Transverse colon (tissue), 4 donors: ENCODE data around the gene DENND6B. TPM values are rescaled to one million over a fixed set of nuclear protein-coding genes. Genes with fewer than 3 reads are reported as not detected.

Experiments
- DNase-seq: peaks from one replicate; pipeline ENCODE4 v3.0.0-alpha.2; 2019
- H3K27ac ChIP-seq, 4 donors: fragments of 200-600 bp; sonication (generic); 2 replicates each; pipeline ENCODE4 v1.5.1; 2016 to 2018; ENCODE audit warnings: inconsistent platforms in 4 of 4
- H3K27me3 ChIP-seq: fragments of 200-600 bp; sonication (generic); 2 replicates; pipeline ENCODE4 v1.5.1; 2017; ENCODE audit warnings: inconsistent platforms
- H3K36me3 ChIP-seq, 4 donors: fragments of 200-600 bp; sonication (generic); 2 replicates each; pipeline ENCODE4 v1.5.1; 2017 to 2019; ENCODE audit warnings: inconsistent platforms in 4 of 4
- H3K4me1 ChIP-seq, 4 donors: fragments of 200-600 bp; sonication (generic); 2 replicates each; pipeline ENCODE4 v1.5.1; 2017 to 2020; ENCODE audit warnings: inconsistent platforms in 4 of 4
- H3K4me3 ChIP-seq, 4 donors: fragments of 200-600 bp; sonication (generic); 1 replicate in 1 of 4; 2 replicates in 3 of 4; pipeline versions ENCODE4 v1.5.1 to v1.6.1; 2017 to 2019; ENCODE audit warnings: inconsistent platforms in 4 of 4
- H3K9me3 ChIP-seq, 2 donors: fragments of 200-600 bp; sonication (generic); 2 replicates each; pipeline ENCODE4 v1.5.1; 2017 to 2019; ENCODE audit warnings: inconsistent platforms in 2 of 2
- CTCF ChIP-seq, 5 experiments: fragments of 200-600 bp in 3 of 5; fragments of 450-650 bp in 2 of 5; sonication (generic) in 3 of 5; IDR thresholded peaks; 1 replicate in 2 of 5; 2 replicates in 3 of 5; pipeline ENCODE4 v1.5.1; 2016 to 2017; ENCODE audit warnings: antibody characterized with exemption in 5 of 5, inconsistent platforms in 3 of 5, mild to moderate bottlenecking in 2 of 5, moderate library complexity in 1 of 5
- EP300 ChIP-seq: sonication (generic); formaldehyde crosslinking; IDR thresholded peaks from one replicate; pipeline ENCODE4 v1.6.1; 2017; ENCODE audit warnings: antibody characterized with exemption, low read depth
- POLR2A ChIP-seq: fragments of 450-650 bp; IDR thresholded peaks from one replicate; pipeline ENCODE4 v1.6.1; 2016; ENCODE audit warnings: antibody characterized with exemption, mild to moderate bottlenecking, moderate library complexity
- POLR2AphosphoS5 ChIP-seq, 3 donors: sonication (generic); formaldehyde crosslinking; IDR thresholded peaks; one replicate each; pipeline ENCODE4 v1.6.1; 2016; ENCODE audit warnings: antibody characterized with exemption in 3 of 3
- WGBS, 2 donors: methylation state at CpG; one replicate each; pipeline ENCODE4 v1.1.5; 2018; ENCODE audit warnings: low coverage in 1 of 2; 5-methylcytosine and 5-hydroxymethylcytosine counted together
- in situ Hi-C, 4 donors: fragments of 200-750 bp; cut with MboI; loops; one replicate each; pipeline versions ENCODE4 v1.15.0 to v1.15.1; 2017; ENCODE audit warnings: low sequenced_read_pairs in 3 of 4, low pct_ligation_motif_present in 1 of 4, low pct_unique_long_range_greater_than_20kb in 1 of 4
- intact Hi-C: fragments of 100-400 bp; cut with DNase I; formaldehyde crosslinking; loops from one replicate; pipeline ENCODE4 v1.15.1; 2023; ENCODE audit warnings: low total_unique reads
- total RNA-seq, 4 donors: library from RNA; depleted of rRNA; stranded (reverse); fragments of >200 nt; gene quantifications; one replicate each; pipeline ENCODE4 v1.1.0, GENCODE V29; 2016

Gene DENND6B
- total RNA-seq, 4 donors from 2014 or later = 3.2 to 22.7 (median 8.3) TPM

GRCh38 chr22:50361222-50361621 lies 34.4 kb upstream of the DENND6B start:
- DNase-seq = no peak
- WGBS, 2 donors = 83 to 86% methylated on average over 2 to 5 of the region's 5 CpGs
- peaks cover 0 to 11% (median 1%) of the 10 kb centered on the region in 4 donors for H3K4me1 ChIP-seq
- H3K9me3 ChIP-seq = no peaks in the 10 kb centered on the region
- intact Hi-C loops = no loop called here
- no peaks in the 10 kb centered on the region for H3K27me3 ChIP-seq
- TF ChIP-seq POLR2AphosphoS5 (IDR thresholded peaks at IDR 0.05) = no peak
- TF ChIP-seq EP300 = no peak
- no peak overlapping the region for H3K4me3 ChIP-seq
- in situ Hi-C loops = no loop called here
- peaks cover 0 to 6% (median 0%) of the 10 kb centered on the region in 4 donors for H3K36me3 ChIP-seq
- H3K27ac ChIP-seq = peak overlapping the region in 1 of 4 donors; percentile 17

- Histone ChIP-seq H3K36me3 (peaks cover 0 to 6% (median 0%) of the 10 kb centered on the region in 4 donors), H3K9me3 (no peaks in the 10 kb centered on the region), H3K27me3 (no peaks in the 10 kb centered on the region), H3K4me1 (peaks cover 0 to 5% (median under 1%) of the 10 kb centered on the region in 4 donors), H3K4me3 (no peak overlapping the region), H3K27ac (peak overlapping the region in 1 of 4 donors; percentile 17)
- 75% methylated on average over 2 of the region's 2 CpGs; no CpG with 5 or more reads in 1 of the 2 donors for WGBS, 2 donors
- TF ChIP-seq CTCF (IDR thresholded peaks at IDR 0.05) (no peak), POLR2AphosphoS5 (IDR thresholded peaks at IDR 0.05) (no peak), EP300 (no peak)
- DNase-seq = no peak
- in situ Hi-C loops = no loop called here
- intact Hi-C loops = no loop called here
These were observed 33.8 kb upstream of the DENND6B start for GRCh38 chr22:50360578-50360977.

GRCh38 chr22:50357756-50358155 lies 30.9 kb upstream of the DENND6B start:
- Histone ChIP-seq H3K9me3 (no peaks in the 10 kb centered on the region), H3K27me3 (no peaks in the 10 kb centered on the region), H3K4me3 (no peak overlapping the region), H3K27ac (no peak overlapping the region), H3K4me1 (peaks cover 0 to 5% (median 0%) of the 10 kb centered on the region in 4 donors), H3K36me3 (peaks cover 0 to 6% (median 0%) of the 10 kb centered on the region in 4 donors)
- WGBS, 2 donors = 93 to 95% methylated on average over 10 of the region's 10 CpGs
- TF ChIP-seq POLR2A (no peak), EP300 (no peak), CTCF (IDR thresholded peaks at IDR 0.05) (no peak), POLR2AphosphoS5 (IDR thresholded peaks at IDR 0.05) (no peak)
- in situ Hi-C loops (no loop called here), intact Hi-C loops (no loop called here)
- DNase-seq = no peak

- in situ Hi-C loops = no loop called here
- intact Hi-C loops = no loop called here
- Histone ChIP-seq H3K4me3 (no peak overlapping the region), H3K9me3 (no peaks in the 10 kb centered on the region), H3K4me1 (peaks cover 0 to 5% (median 0%) of the 10 kb centered on the region in 4 donors), H3K27ac (no peak overlapping the region), H3K36me3 (peaks cover 0 to 6% (median 0%) of the 10 kb centered on the region in 4 donors), H3K27me3 (no peaks in the 10 kb centered on the region)
- DNase-seq = no peak
- TF ChIP-seq EP300 = no peak
- no peak for TF ChIP-seq CTCF (IDR thresholded peaks at IDR 0.05)
- no peak for TF ChIP-seq POLR2A
- TF ChIP-seq POLR2AphosphoS5 (IDR thresholded peaks at IDR 0.05) = no peak
- 85 to 86% methylated on average over 1 of the region's 1 CpG for WGBS, 2 donors
These were observed 30.4 kb upstream of the DENND6B start for GRCh38 chr22:50357222-50357621.

GRCh38 chr22:50356186-50356585 lies 29.4 kb upstream of the DENND6B start:
- 90% methylated on average over 6 to 8 of the region's 8 CpGs for WGBS, 2 donors
- TF ChIP-seq POLR2AphosphoS5 (IDR thresholded peaks at IDR 0.05) (no peak), CTCF (IDR thresholded peaks at IDR 0.05) (no peak), EP300 (no peak), POLR2A (no peak)
- H3K9me3 ChIP-seq = no peaks in the 10 kb centered on the region
- peaks cover 0 to 5% (median 0%) of the 10 kb centered on the region in 4 donors for H3K4me1 ChIP-seq
- in situ Hi-C loops = no loop called here
- DNase-seq = no peak
- no peaks in the 10 kb centered on the region for H3K27me3 ChIP-seq
- no peak overlapping the region for H3K27ac ChIP-seq
- intact Hi-C loops = no loop called here
- peaks cover 0 to 6% (median 0%) of the 10 kb centered on the region in 4 donors for H3K36me3 ChIP-seq
- H3K4me3 ChIP-seq = no peak overlapping the region
